ENCODE results near the gene KMO.

KMO gene

DNA sequence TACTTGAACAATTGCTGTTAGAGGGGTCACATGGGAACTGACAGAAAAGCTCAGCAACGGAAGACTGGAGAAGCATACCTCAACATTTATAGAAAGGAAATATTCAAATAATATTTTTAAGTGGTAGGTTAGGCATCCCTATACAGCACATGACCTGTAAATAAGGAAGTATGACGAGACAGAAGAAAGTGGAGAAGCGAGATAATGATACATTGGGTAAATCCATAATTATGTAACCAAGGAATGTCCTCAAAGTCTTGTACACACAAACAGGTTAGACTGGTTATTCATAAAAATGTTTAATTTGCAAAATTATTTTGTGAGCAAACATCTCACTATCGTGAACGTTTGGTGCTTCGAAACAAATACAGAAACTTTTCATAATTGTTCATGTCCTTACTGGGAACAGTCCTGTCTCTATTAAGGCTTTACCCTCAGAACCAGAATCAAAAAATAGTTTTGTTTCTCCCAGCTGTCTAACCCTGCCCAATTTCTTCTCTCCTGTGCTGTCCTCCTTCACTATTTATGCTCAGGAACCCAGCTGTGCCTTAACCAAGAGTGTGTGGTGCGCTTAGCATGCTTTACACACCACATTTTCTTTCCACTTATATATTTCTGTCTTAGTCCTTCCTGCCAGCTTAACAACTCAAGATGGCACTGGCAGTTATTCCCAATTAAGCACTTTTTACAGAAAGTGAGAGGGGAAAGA is 10.2 kb downstream of the KMO start:
- peak; percentile 75 to 96 (median 95) for DNase-seq

DNA sequence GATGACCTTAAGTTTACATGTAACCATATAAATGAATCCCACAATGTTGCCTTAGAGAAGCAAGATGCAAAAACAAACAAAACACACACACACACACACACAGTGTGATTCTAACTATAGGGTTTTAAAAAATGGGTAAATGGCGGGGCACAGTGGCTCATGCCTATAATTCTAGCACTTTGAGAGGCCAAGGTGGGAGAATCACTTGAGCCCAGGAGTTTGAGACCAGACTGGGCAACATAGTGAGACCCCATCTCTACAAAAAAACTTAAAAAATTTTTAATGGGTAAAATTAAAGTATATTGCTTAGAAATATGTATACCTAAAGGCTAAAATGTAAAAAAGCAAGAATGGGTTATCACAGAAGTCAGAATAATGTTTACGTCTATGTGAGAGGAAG is 15.8 kb downstream of the KMO start:
- no peak for DNase-seq

DNA sequence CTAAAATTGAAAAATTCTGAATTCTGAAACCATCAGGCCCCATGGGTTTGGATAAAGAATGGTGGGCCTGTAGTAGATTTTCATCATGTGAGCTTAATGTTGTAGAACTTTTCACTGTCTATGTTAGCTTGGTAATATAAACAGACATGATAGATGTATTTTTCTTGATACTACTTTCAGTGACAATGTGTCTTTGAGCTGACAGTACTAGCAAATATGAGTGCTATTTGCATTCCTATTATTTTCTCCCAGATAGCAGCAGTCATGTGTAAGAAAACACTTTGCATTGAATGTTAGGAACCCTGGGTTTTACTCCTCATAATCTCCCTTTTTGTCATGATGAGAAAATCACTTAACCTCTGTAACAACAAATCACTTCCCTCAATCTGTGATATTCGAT is 18.1 kb downstream of the KMO start:
- DNase-seq = no peak

GRCh38 chr1:241551759-241552638 is 19.8 kb downstream of the KMO start:
- DNase-seq = peak; percentile 90 to 93 (median 92)

- DNase-seq = no peak
Measured at GRCh38 chr1:241553886-241554592, 21.9 kb downstream of the KMO start.

DNA sequence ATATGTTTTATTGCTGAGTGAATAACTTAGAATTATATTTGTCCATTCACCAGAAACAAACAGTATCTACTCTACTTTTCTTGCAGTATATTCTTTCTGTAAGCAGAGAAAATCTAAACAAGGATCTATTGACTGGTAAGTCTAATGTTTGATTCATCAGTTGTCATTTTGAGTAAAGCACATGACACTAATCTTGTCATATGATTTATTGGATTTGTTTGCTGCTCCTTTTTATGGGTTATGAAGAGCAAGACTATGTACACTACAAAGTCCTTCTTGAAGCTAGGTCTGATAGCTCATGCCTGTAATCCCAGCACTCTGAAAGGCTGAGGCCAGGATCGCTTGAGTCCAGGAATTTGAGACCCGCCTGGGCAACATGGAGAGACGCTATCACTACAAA is 23.3 kb downstream of the KMO start:
- DNase-seq = no peak

DNA sequence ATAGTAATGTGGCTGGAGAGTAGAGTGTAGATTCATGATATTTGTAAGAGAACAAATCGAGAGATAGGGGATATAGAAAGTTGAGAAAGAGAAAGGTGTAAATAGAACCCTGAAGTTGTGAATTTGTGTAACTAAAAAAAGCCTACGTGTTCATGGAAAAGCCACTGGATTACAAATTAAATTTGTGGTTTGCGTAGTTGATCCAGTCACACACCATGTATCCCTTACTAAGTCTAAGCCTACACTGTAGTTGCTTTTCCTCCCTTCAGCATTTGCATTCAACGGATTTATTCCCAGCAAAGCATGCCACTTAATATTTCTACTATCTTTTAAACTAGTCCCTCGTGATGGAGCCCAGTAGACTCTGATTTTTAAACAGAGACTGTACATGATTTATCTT is 24.9 kb downstream of the KMO start:
- DNase-seq = no peak

GRCh38 chr1:241557551-241558193 is 25.5 kb downstream of the KMO start:
- DNase-seq = no peak

DNA sequence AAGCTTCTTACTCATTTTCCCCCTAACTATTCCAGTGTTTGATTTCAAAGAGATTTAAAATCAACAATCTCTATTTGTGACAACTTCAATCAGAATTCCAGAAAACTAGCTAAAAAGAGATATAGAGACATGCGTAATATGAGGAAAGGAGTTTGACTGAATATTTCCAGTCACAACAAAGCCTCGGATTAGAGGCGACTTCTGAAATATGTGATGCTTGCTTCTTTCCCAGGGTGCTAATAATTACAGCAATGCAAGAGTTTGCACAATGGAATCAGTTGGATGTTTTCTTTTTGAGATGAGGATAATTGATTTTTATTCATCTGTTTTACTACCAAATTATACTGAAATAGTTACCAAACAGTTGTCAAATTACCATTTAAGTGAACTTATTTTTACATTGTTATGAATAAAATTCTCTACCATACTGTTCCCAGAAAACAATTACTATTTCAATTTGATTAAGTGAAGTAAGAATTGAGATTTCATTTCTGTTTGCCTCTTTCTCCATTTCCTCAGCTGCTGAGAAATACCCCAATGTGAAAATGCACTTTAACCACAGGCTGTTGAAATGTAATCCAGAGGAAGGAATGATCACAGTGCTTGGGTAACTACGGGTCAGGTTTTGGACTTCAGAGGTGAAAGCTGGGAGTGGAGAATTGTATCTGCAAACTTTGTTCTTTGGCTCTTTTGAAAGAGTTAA is 28.1 kb downstream of the KMO start:
- peak; percentile 33 to 49 (median 46) for DNase-seq

GRCh38 chr1:241560849-241561187 is 28.6 kb downstream of the KMO start:
- no peak for DNase-seq

DNA sequence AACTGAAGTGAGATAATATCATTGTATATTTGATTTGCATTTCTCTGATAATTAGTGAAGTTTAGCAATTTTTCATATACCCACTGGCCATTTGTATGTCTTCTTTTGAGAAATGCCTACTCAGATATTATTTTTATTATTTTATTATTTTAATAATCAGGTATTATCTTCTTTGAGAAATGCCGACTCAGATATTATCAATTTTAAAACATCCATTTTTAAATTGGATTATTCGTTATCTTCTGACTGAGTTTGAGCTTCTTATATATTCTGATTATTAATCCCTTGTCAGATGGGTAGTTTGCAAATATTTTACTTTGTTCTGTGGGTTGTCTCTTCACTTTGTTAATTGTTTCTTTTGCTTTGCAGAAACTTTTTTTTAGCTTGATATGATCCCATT is 37.7 kb downstream of the KMO start:
- DNase-seq = no peak

- peak; percentile 30 to 61 (median 59) for DNase-seq
Measured at GRCh38 chr1:241574154-241574553, 42.0 kb downstream of the KMO start.

- peak in 1 of 3 donors; percentile 34 for DNase-seq
Measured at GRCh38 chr1:241579434-241579833, 47.3 kb downstream of the KMO start.

DNA sequence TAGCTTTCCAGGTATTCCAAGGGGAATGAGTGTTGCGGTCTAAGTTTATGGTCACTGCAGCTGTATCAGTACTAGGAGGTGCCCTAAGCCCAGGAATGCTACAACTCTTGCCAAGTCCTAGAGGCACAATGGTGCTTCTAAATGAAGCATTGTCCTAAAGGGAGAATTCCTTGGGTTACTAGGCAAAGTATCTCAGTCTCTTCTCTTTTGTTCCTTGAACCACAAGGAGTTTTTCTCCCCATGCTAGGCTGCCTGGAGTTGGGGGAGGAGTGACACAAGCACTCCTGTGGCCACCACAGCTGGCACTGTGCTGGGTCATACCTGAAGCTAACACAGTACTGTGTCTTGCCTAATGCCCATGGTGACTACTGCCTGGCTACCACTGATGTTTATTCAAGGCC is 50.7 kb downstream of the KMO start:
- DNase-seq = no peak

GRCh38 chr1:241586905-241587512 is 54.8 kb downstream of the KMO start:
- DNase-seq = no peak

- no peak for DNase-seq
Measured at GRCh38 chr1:241589521-241589920, 57.3 kb downstream of the KMO start.

- no peak for DNase-seq
Measured at GRCh38 chr1:241590719-241591118, 58.5 kb downstream of the KMO start.

GRCh38 chr1:241591317-241591716 is 59.1 kb downstream of the KMO start:
- DNase-seq = peak; percentile 68 to 90 (median 86)

DNA sequence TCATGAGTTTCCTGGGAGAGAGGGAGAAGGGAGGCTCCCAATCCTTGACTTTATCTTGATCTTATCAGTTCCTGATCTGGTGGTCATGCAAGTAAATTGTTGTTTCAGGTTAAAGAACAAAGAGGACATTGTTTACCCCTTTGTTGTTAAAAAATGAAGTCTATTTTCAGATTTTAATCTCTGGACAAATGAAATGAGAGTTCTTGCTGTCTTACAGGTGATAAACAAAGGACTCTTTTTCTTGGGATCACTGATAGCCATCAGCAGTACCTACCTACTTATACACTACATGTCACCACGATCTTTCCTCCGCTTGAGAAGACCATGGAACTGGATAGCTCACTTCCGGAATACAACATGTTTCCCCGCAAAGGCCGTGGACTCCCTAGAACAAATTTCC is 59.6 kb downstream of the KMO start:
- no peak for DNase-seq

- DNase-seq = peak; percentile 57 to 90 (median 89)
Measured at GRCh38 chr1:241592273-241592958, 60.2 kb downstream of the KMO start.

DNA sequence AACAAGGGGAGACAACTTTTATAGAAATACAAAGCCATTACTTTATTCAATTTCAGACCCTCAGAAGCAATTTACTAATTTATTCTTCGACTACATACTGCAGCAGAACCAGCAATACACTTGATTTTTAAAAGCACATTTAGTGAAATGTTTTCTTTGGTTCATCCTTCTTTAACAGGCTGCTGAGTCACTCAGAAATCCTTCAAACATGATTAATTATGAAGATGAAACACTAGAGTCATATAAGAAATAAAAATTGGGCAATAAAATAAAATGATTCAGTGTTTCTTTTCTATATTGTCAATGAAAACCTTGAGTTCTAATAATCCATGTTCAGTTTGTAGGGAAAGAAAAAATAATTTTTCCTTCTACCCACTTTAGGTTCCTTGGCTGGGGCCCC is 61.0 kb downstream of the KMO start:
- peak in 2 of 3 donors; percentile 58 to 64 for DNase-seq

Measured in suppressor macrophage treated with lipopolysaccharide for 1 hour (primary cell).